NCI-H1048 (cell line): ENCODE measurements around the gene CHPT1.
"Not testable (repeated sequence)": the region's sequence is repeated elsewhere in the genome, so short reads cannot be mapped to it uniquely, and the experiment has no call there.

Experiments used
- DNase-seq: peaks from one replicate; lab custom pipeline; 2025; lab: John Stamatoyannopoulos, UW

CHPT1 gene

DNA sequence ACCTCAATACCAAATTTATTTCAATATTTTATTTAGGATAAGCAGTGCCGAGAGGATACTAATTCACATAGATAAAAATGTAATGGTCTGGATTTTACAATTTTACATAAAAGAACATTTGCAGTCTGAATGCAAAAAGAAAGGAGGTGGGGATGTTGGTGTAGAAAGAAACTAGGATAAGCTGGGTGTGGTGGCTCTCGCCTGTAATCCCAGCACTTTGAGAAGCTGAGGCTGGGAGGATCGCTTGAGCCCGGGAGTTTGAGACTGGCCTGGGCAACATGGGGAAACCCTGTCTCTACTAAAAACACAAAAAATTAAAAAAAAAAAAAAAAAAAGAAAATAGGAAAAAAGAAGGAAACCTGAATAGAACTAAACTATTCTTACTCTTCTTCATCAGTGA is 25.0 kb downstream of the CHPT1 start:
- DNase-seq: no peak

DNA sequence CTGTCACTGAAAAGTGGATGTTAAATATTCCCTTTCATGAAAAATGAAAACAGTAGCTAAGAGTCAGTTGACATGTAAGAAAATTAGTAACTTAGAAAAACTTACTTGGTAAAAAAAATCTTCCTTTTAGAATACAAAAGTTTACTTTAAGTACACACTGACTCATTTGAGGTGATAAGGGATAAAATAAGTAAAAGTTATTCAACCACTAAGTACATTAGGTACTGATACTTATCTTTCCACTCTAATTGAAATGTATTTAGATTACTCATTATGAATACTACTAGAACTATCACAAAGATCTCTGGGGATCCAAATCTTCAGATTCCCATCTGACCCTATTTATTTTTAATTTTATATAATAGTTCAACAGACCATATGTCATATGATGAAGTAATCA is 29.7 kb downstream of the CHPT1 start:
- DNase-seq: no peak

DNA sequence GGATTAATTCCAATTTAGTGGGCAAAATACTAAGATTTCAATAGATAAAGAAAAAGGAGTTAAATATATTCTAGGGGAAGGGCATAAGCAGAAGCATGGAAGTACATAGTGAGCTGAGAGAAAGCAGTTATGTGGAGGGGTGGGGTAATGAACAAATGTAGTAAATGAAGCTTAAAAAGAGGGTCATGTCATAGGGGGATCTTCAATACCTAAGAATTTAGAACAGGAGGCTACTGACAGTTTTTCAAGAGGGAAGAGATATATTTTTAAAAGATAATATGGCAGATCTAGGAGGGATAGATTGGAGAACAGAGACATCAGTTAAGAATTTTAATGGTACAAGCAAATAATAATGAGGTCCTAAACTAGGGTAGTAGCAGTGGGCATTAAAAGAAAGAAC is 32.4 kb downstream of the CHPT1 start:
- DNase-seq: no peak

DNA sequence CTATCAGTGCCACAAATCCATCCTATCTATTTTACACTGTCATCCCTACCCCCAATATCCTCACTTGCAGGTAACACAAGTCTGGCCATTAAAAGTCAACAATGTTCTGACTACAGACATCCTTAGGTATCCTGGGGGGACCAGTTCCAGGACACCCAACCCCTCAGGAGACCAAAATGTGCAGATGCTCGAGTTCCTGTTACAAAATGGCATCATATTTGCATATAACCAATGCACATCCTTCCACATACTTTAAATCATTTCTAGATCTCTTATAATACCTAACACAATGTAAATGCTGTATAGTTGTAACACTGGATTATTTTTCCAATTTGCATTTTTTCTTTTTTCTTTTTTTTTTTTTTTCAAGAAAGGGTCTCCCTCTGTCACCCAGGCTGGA is 34.9 kb downstream of the CHPT1 start:
- DNase-seq: no peak

DNA sequence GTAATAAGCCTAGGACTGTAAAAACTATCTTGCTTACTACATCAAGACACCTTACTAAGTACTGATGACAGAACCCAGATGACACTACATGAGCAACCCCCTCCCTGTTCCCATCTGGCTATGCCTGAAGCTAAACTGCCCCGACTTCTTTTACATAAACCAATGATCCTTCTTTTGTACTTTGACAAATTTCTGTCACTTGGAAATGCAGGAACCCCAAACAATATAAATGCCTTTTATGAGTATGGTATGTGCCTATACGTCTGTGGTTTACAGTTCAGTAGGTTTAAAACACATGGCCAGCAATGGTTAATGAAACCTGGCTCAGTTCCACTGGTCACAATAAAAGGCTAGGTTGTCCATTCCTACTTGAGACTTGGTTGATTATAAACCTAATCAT is 35.7 kb downstream of the CHPT1 start:
- DNase-seq: no peak

DNA sequence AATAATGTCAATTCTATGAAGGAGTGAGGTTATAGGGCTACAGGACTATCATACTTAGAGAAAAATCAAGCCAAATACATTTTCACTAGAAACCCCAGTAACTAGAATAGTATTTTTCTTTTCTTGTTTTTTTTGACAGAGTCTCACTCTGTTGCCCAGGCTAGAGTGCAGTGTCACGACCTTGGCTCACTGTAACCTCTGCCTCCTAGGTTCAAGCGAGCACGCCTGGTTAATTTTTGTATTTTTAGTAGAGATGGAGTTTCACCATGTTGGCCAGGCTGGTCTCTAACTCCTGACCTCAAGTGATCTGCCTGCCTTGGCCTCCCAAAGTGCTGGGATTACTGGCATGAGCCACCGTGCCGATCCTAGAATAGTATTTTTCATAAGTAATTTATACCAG is 37.0 kb downstream of the CHPT1 start:
- DNase-seq: not testable (repeated sequence)

DNA sequence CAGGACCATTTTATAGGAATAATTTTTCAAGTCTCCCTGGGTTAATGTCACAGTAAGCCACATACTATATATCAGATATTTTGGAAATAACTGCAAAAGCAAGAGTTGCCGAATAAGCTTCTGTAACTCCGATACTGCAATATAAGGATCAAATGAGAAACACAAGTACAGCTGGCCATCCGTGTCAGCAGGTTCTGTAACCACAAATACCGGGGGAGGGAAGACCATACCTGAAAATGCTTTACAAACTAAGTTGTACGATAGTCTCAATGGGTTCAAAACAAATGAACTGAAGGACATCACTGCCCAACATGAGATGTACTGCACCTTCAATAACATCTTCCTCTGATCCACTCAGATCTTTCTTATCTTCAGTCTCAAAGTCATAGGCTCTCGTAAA is 40.0 kb downstream of the CHPT1 start:
- DNase-seq: no peak

GRCh38 chr12:101738920-101739665 is 41.7 kb downstream of the CHPT1 start, which contains the start of gene SYCP3:
Gene SYCP3 (minus strand): TSS chr12:101739462. CDS start chr12:101737935, 1,527 bp downstream.
- DNase-seq: no peak

GRCh38 chr12:101740566-101740965 is 43.1 kb downstream of the CHPT1 start:
- no peak for DNase-seq

GRCh38 chr12:101740980-101741379 is 43.5 kb downstream of the CHPT1 start:
- no peak for DNase-seq

GRCh38 chr12:101743242-101743641 is 45.8 kb downstream of the CHPT1 start:
- DNase-seq: no peak

DNA sequence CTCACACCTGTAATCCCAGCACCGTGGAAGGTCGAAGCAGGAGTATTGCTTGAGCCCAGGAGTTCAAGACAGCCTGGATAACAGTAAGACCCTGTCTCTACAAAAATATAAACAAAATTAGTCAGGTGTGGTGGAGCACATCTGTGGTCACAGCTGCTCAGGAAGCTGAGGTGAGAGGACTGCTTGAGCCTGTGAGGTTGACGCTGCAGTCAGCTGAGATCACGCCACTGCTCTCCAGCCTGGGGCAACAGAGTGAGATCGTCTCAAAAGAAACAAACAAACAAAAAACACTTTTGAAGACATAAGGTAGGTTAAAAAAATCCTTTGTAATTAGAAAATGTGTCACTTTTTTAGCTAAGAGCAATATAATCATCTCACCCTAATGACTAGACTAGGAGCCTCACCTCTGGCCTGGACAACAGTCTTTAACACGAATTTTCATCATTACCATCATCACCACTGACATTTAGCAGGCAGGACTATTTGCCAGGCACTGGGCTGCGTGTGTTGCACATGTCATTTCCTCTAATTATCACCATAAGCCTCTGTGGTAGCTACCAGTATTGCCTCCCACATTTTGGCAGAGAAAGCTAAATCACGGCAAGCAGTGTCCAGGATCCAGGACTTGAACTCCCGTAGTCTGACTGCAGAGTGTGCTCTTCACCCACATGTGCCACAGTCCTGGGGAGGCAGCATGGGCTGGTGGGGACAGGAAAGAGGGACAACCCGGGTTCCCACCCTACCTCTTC is 46.5 kb downstream of the CHPT1 start:
- DNase-seq: no peak

- no peak for DNase-seq
These were observed 48.0 kb downstream of the CHPT1 start for GRCh38 chr12:101745481-101745880.

DNA sequence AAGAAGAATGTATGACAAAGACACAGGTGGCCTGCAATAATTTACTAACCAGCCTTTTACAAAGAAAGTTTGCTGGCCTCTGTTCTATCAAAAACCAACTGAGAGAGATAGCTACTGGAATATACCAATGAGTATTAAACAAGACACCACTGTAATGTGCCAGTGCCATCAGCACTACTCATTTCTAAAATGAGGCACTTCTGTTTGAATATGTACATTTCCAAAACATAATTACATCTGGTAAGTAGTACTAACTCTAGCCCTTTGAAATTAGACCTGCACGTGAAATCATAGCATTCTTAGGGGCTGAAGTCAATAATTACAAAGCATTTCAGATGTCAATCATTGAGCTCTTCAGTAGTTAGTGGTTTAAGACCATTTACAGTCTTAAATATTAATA is 48.8 kb downstream of the CHPT1 start:
- no peak for DNase-seq

DNA sequence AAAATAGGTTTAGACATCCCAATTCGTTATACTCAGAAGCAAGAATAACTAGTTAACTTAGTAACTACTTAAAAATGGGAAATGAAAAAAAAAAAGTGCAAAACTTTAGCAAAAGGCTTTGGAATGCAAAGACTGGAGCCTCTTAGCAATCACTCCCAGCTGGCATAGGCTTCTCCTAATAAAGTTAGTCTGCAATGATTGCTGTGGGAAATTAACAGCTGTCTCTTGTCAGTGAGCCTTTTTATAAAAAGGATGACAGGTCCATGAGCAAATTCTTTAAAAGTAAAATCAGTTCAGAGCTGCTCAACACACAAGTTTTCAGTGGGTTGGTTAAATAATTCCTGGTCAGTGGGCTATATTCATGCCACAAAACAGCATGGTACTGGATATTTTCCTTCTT is 49.2 kb downstream of the CHPT1 start:
- DNase-seq: no peak

- DNase-seq: no peak
These were observed 50.3 kb downstream of the CHPT1 start for GRCh38 chr12:101747697-101748096.

GRCh38 chr12:101748907-101749306 is 51.5 kb downstream of the CHPT1 start:
- no peak for DNase-seq

DNA sequence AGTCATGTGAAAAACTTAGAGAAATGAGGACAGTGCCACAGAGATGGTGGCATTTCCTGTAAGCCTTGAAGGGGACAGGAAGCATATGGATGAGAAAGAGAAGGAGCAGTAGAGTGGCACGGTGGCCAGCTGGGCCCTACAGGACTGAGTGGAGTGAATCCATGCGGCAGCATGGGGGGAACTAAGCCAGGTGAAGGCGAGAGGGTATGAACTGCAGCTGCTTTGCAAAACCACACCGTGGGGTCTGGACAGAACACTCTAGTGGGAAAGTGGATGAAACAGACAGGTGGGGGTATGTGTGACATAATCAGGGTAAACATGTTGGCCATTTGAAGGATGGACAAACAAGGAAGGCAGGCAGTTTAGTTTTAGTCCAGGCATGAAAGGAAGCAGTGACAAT is 52.2 kb downstream of the CHPT1 start:
- no peak for DNase-seq

DNA sequence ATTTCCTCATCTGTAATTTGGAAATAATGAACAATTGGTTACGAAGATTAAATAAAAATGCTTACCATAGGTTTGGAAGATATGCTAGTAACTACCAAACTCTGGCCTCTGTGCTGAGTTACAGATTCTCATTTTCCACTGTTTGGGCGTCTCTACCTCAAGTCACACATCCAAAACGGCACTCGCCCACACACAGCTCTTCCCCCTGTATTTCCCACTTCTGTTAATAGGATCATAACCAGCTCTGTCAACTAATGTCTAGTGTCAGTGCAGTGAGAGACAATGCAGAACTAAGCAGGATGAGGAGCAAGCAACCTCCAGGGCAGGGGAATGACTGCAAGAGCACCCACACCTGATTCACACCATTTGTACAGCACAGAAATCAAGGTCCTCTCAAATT is 52.7 kb downstream of the CHPT1 start:
- DNase-seq: no peak

- no peak for DNase-seq
These were observed 62.1 kb downstream of the CHPT1 start for GRCh38 chr12:101759396-101760047.

DNA sequence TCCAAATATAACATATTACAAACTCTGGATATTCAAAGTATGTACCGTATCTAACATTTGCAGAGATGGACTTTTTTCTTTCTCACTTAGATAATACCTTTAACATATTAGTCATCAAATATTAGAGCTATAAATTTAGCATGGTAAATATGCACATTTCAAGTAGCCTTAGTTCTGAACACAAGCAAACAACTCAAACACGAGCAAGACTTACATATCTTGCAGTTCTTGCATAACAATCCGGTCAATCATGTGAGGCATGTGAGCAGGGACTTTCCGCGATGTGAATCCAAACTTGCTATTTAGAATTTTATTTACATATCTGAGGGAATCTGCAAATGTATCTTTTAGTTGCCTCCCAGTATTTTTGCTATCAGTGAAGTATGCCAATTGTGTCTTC is 63.9 kb downstream of the CHPT1 start:
- DNase-seq: no peak

- no peak for DNase-seq
These were observed 64.3 kb downstream of the CHPT1 start for GRCh38 chr12:101761781-101762180.
